GM12878 (cell line): ENCODE data around the gene FAR1.

ENCODE experiments used
- POLR2AphosphoS5 ChIP-seq: IDR thresholded peaks from 2 replicates; pipeline ENCODE4 v1.6.1; 2011; ENCODE audit warnings: mild to moderate bottlenecking, low read length, inconsistent platforms
- ZBTB40 ChIP-seq: fragments of 450-650 bp; IDR thresholded peaks from 2 replicates; pipeline ENCODE4 v1.6.1; 2016; ENCODE audit warnings: mild to moderate bottlenecking, moderate library complexity, borderline replicate concordance

- TF ChIP-seq POLR2AphosphoS5 = no peak
- no peak for TF ChIP-seq ZBTB40
These were observed 99.0 kb downstream of the FAR1 start for GRCh38 chr11:13767471-13767870.
